Naive thymus-derived CD4-positive, alpha-beta T cell (primary cell): ENCODE results near the gene TSPYL6. TPM values are rescaled to one million over a fixed set of nuclear protein-coding genes. Genes with fewer than 3 reads are reported as not detected.
A peak's percentile ranks its signal among the peaks of the same experiment; 100 is the strongest.
"Not testable (repeated sequence)": the region's sequence is repeated elsewhere in the genome, so short reads cannot be mapped to it uniquely, and the experiment has no call there.

Source experiments
- ATAC-seq: fragments of 150-1000 bp; cut with Tn5 transposase; 2 replicates; pipeline ENCODE4 v1.10.0; 2021; ENCODE audit warnings: mild to moderate bottlenecking, moderate library complexity
- CTCF ChIA-PET: fragments of 350-600 bp; sonication (Branson Sonifier 250); formaldehyde crosslinking; loops from one replicate; lab custom pipeline; 2021; ENCODE audit warnings: antibody characterized with exemption; lab: Charles Lee
- POLR2A ChIA-PET: fragments of 350-600 bp; sonication (Branson Sonifier 250); formaldehyde crosslinking; loops from one replicate; lab custom pipeline; 2021; ENCODE audit warnings: antibody characterized with exemption, inconsistent platforms; lab: Charles Lee
- DNase-seq, 9 donors: peaks; one replicate each; pipeline versions ENCODE4 v3.0.0 to v3.0.0-alpha.2; 2020 to 2022; ENCODE audit warnings: mixed read lengths in 1 of 9
- H3K27ac ChIP-seq: one replicate; pipeline ENCODE4 v1.7.0; 2013; ENCODE audit warnings: mild to moderate bottlenecking, low read depth, low read length, moderate library complexity
- H3K27me3 ChIP-seq, 2 donors: one replicate each; pipeline ENCODE4 v1.7.0; 2013; ENCODE audit warnings: low read length in 2 of 2, mild to moderate bottlenecking in 2 of 2, moderate library complexity in 2 of 2; ENCODE audit not compliant: control insufficient read depth in 2 of 2, insufficient read depth in 2 of 2
- H3K36me3 ChIP-seq, 3 experiments: 1 replicate in 2 of 3; 2 replicates in 1 of 3; pipeline ENCODE4 v1.7.0; 2013; ENCODE audit warnings: low read length in 3 of 3, mild to moderate bottlenecking in 3 of 3, moderate library complexity in 1 of 3; ENCODE audit not compliant: insufficient read depth in 3 of 3, control insufficient read depth in 2 of 3
- H3K4me1 ChIP-seq, 2 donors: one replicate each; pipeline ENCODE4 v1.7.0; 2013; ENCODE audit warnings: low read length in 2 of 2, mild to moderate bottlenecking in 2 of 2, moderate library complexity in 1 of 2; ENCODE audit not compliant: control insufficient read depth in 2 of 2, insufficient read depth in 2 of 2
- H3K4me3 ChIP-seq: 2 replicates; pipeline ENCODE4 v1.7.0; 2013; ENCODE audit warnings: mild to moderate bottlenecking, low read length
- H3K9me3 ChIP-seq, 3 experiments: 1 replicate in 2 of 3; 2 replicates in 1 of 3; pipeline ENCODE4 v1.7.0; 2013; ENCODE audit warnings: low read length in 3 of 3; ENCODE audit not compliant: control insufficient read depth in 2 of 3
- H3K27ac Mint-ChIP-seq, 9 donors: one replicate each; pipeline ENCODE4 v1.8.0; 2020 to 2022; ENCODE audit warnings: mixed read lengths in 9 of 9, mild to moderate bottlenecking in 8 of 9, moderate library complexity in 5 of 9, inconsistent platforms in 2 of 9
- H3K27me3 Mint-ChIP-seq, 5 donors: one replicate each; pipeline ENCODE4 v1.8.0; 2021 to 2022; ENCODE audit warnings: mixed read lengths in 5 of 5, mild to moderate bottlenecking in 1 of 5
- H3K36me3 Mint-ChIP-seq, 5 donors: one replicate each; pipeline ENCODE4 v1.8.0; 2020 to 2022; ENCODE audit warnings: mixed read lengths in 5 of 5, mild to moderate bottlenecking in 3 of 5, inconsistent platforms in 1 of 5
- H3K4me1 Mint-ChIP-seq, 7 donors: one replicate each; pipeline ENCODE4 v1.8.0; 2020 to 2022; ENCODE audit warnings: mixed read lengths in 7 of 7, mild to moderate bottlenecking in 3 of 7, inconsistent platforms in 1 of 7
- H3K4me3 Mint-ChIP-seq, 10 donors: one replicate each; pipeline ENCODE4 v1.8.0; 2020 to 2022; ENCODE audit warnings: mild to moderate bottlenecking in 10 of 10, mixed read lengths in 10 of 10, moderate library complexity in 6 of 10, inconsistent platforms in 2 of 10
- H3K9me3 Mint-ChIP-seq, 11 donors: one replicate each; pipeline ENCODE4 v1.8.0; 2020 to 2022; ENCODE audit warnings: mixed read lengths in 11 of 11, mild to moderate bottlenecking in 4 of 11, inconsistent platforms in 1 of 11, moderate library complexity in 1 of 11
- intact Hi-C, 2 donors: fragments of 100-400 bp; cut with micrococcal nuclease; formaldehyde crosslinking; loops; one replicate each; pipeline ENCODE4 v1.15.1; 2023
- polyA plus RNA-seq, 2 donors: library from polyadenylated mRNA; unstranded; fragments of 300-500 nt; fragmentation: Illumina TruSeq; gene quantifications; one replicate each; pipeline ENCODE4 v1.2.3, GENCODE V29; 2021
- total RNA-seq, 6 experiments: library from RNA in 5 of 6; stranded (reverse) in 5 of 6; gene quantifications; 1 replicate in 5 of 6; 2 replicates in 1 of 6; pipeline ENCODE4 v1.2.3 and lab custom pipeline; 2021 to 2026

Gene TSPYL6
- total and polyA plus RNA-seq, 7 experiments from 2014 or later, result not detected

DNA sequence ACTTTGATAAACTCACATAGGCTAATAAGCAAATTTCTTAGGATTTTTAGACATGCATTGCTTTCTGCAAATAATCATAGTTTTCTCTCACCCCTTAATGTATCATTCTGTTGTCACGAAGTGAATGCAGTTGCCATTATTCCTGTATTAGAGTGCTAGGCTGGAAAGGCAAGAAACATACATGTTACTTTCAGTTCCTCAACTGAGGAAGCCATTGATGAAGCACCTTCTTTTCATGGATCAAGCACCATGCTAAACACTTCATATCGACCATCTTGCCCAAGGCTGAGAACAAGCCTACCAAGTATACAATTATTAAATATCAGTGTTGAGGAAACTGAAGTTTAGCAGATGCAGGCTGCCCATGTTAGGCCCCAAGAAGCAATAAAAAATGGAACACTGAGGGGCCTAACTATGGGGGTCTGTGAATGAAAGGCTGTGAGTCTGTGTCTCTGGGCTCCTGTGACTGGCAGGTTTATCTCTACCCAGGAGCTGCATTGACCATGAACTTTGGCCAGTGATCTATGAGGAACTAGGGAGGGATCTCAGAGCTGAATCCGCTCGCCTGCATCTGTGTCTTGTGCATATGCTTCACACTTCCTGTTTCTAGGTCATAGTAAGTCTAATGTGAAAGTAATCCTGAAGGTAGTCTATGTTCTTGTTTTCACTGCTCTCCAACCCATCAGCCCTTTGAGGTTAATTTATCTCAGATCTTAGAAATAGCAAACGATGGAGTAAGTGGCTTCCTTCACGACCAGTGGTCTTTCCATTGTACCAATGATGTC is 16.0 kb upstream of the TSPYL6 start:
- DNase-seq (no peak), ATAC-seq (peak; percentile 61)
- POLR2A ChIA-PET, result no interaction called here
- Mint-ChIP-seq H3K36me3 (peaks cover 6 to 26% (median 20%) of the 10 kb centered on the region in 5 donors), H3K4me1 (peaks cover 0 to 12% (median 5%) of the 10 kb centered on the region in 7 donors), H3K4me3 (no peak overlapping the region), H3K27me3 (no peaks in the 10 kb centered on the region), H3K9me3 (peaks cover 0 to 2% (median 0%) of the 10 kb centered on the region in 11 donors), H3K27ac (peak overlapping the region in 1 of 9 donors; percentile 63)
- CTCF ChIA-PET, result no interaction called here
- peaks cover 0 to 3% (median 0%) of the 10 kb centered on the region in 3 experiments for H3K36me3 ChIP-seq
- no peak overlapping the region for H3K4me3 ChIP-seq
- no peak overlapping the region for H3K27ac ChIP-seq
- no peaks in the 10 kb centered on the region for H3K4me1 ChIP-seq
- H3K9me3 ChIP-seq, result no peaks in the 10 kb centered on the region
- H3K27me3 ChIP-seq, result no peaks in the 10 kb centered on the region
- intact Hi-C loops, result no loop called here

- Mint-ChIP-seq H3K4me3 (no peak overlapping the region), H3K27ac (no peak overlapping the region), H3K4me1 (peaks cover 0 to 12% (median 5%) of the 10 kb centered on the region in 7 donors), H3K36me3 (peaks cover 6 to 30% (median 23%) of the 10 kb centered on the region in 5 donors), H3K9me3 (peaks cover 0 to 2% (median 0%) of the 10 kb centered on the region in 11 donors), H3K27me3 (no peaks in the 10 kb centered on the region)
- DNase-seq (no peak), ATAC-seq (peak; percentile 16)
- Histone ChIP-seq H3K9me3 (no peaks in the 10 kb centered on the region), H3K36me3 (peaks cover 0 to 3% (median 0%) of the 10 kb centered on the region in 3 experiments), H3K27ac (no peak overlapping the region), H3K27me3 (no peaks in the 10 kb centered on the region), H3K4me1 (no peaks in the 10 kb centered on the region), H3K4me3 (no peak overlapping the region)
- intact Hi-C loops, result no loop called here
- POLR2A ChIA-PET, result no interaction called here
- CTCF ChIA-PET, result no interaction called here
Measured at GRCh38 chr2:54271189-54271588, 15.2 kb upstream of the TSPYL6 start.

DNA sequence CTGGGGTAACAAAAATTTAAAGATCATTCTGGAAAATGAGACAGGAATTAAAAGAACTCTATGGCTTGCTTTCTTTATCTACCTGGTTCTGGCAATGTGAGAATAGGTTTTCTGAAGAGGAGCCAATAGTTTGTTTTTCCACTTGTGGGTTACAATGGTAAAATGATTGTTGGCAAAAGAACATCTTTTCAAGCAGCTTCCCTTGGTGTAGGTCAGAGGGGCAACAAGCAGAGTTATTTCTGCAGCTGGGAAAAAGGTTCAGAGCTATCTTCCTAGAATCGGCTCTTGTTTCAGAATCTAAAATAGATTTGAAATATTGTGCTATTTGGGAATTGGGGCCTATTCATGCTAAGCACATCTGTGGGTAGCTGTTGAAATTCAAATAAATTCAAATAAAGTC is 11.5 kb upstream of the TSPYL6 start:
- H3K9me3 ChIP-seq, result no peaks in the 10 kb centered on the region
- no peaks in the 10 kb centered on the region for H3K27me3 ChIP-seq
- CTCF ChIA-PET, result no interaction called here
- no peaks in the 10 kb centered on the region for H3K4me1 ChIP-seq
- POLR2A ChIA-PET, result no interaction called here
- H3K27me3 Mint-ChIP-seq, result no peaks in the 10 kb centered on the region
- peaks cover 0 to 7% (median 4%) of the 10 kb centered on the region in 7 donors for H3K4me1 Mint-ChIP-seq
- no peak overlapping the region for H3K27ac Mint-ChIP-seq
- DNase-seq, result no peak
- intact Hi-C loops, result no loop called here
- H3K4me3 ChIP-seq, result no peak overlapping the region
- H3K27ac ChIP-seq, result no peak overlapping the region
- ATAC-seq, result no peak
- peaks cover 5 to 46% (median 35%) of the 10 kb centered on the region in 5 donors for H3K36me3 Mint-ChIP-seq
- peaks cover 0 to 3% (median 0%) of the 10 kb centered on the region in 3 experiments for H3K36me3 ChIP-seq
- peaks cover 0 to 18% (median 5%) of the 10 kb centered on the region in 11 donors for H3K9me3 Mint-ChIP-seq
- no peak overlapping the region for H3K4me3 Mint-ChIP-seq

DNA sequence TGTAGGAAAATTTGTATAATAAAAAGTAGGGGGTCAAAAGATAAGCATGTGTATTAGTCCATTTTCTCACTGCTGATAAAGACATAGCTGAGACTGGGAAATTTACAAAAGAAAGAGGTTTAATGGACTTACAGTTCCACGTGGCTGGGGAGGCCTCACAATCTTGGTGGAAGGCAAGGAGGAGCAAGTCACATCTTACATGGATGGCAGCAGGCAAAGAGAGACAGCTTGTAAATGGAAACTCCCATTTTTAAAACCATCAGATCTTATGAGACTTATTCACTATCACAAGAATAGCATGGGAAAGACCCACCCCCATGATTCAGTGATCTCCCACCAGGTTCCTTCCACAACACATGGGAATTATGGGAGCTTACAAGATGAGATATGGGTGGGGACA is 9.1 kb upstream of the TSPYL6 start:
- ATAC-seq, H3K4me1 Mint-ChIP-seq, POLR2A ChIA-PET, H3K4me3 Mint-ChIP-seq, H3K27me3 Mint-ChIP-seq, H3K4me1 ChIP-seq, CTCF ChIA-PET, H3K27ac Mint-ChIP-seq, H3K36me3 ChIP-seq, H3K4me3 ChIP-seq, H3K27me3 ChIP-seq, DNase-seq, intact Hi-C loops, H3K9me3 ChIP-seq, H3K27ac ChIP-seq: not testable (repeated sequence)
- Mint-ChIP-seq H3K36me3 (peaks cover 1 to 40% (median 28%) of the 10 kb centered on the region in 5 donors), H3K9me3 (peaks cover 0 to 18% (median 5%) of the 10 kb centered on the region in 11 donors)

- Histone ChIP-seq H3K27me3 (no peaks in the 10 kb centered on the region), H3K4me1 (no peaks in the 10 kb centered on the region), H3K9me3 (no peaks in the 10 kb centered on the region), H3K4me3 (no peak overlapping the region), H3K27ac (no peak overlapping the region), H3K36me3 (no peaks in the 10 kb centered on the region)
- DNase-seq (no peak), ATAC-seq (no peak)
- ChIA-PET CTCF (no interaction called here), POLR2A (interaction anchor here (0.7 kb wide), 1 partner anchor 63 kb away, joined by 4 read pairs; no protein-coding TSS in a partner anchor)
- peaks cover 1 to 35% (median 30%) of the 10 kb centered on the region in 5 donors for H3K36me3 Mint-ChIP-seq
- H3K9me3 Mint-ChIP-seq, result peaks cover 0 to 18% (median 5%) of the 10 kb centered on the region in 11 donors
- peaks cover 0 to 4% (median 0%) of the 10 kb centered on the region in 7 donors for H3K4me1 Mint-ChIP-seq
- no peak overlapping the region for H3K27ac Mint-ChIP-seq
- intact Hi-C loops, result no loop called here
- no peak overlapping the region for H3K4me3 Mint-ChIP-seq
- H3K27me3 Mint-ChIP-seq, result no peaks in the 10 kb centered on the region
Measured at GRCh38 chr2:54262015-54262765, 6.2 kb upstream of the TSPYL6 start.

DNA sequence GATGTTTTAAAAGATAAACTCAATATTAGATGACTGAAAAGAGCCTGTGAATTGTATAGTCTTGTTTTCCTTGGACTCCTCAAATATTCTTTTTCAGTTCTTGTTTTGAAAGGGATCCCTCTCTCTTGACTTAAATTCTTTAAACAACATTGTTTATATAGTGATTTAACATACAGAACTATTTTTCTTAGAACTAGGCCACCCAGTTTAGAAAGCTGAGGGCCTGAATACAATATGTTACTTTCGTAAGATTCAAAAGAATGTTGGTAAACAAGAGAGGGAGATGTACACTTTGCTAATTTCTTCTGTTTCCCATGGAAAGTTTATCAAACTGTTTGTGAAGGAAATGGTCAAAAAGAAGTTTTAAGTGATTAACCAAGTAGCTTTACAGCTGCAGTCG is 5.5 kb upstream of the TSPYL6 start:
- intact Hi-C loops, result no loop called here
- H3K9me3 Mint-ChIP-seq, result peaks cover 0 to 18% (median 5%) of the 10 kb centered on the region in 11 donors
- no peak overlapping the region for H3K4me3 Mint-ChIP-seq
- ChIA-PET CTCF (no interaction called here), POLR2A (no interaction called here)
- H3K4me3 ChIP-seq, result no peak overlapping the region
- no peaks in the 10 kb centered on the region for H3K4me1 Mint-ChIP-seq
- no peak overlapping the region for H3K27ac ChIP-seq
- ATAC-seq (no peak), DNase-seq (no peak)
- no peak overlapping the region for H3K27ac Mint-ChIP-seq
- no peaks in the 10 kb centered on the region for H3K27me3 ChIP-seq
- H3K4me1 ChIP-seq, result no peaks in the 10 kb centered on the region
- H3K36me3 Mint-ChIP-seq, result peaks cover 1 to 34% (median 29%) of the 10 kb centered on the region in 5 donors
- H3K36me3 ChIP-seq, result no peaks in the 10 kb centered on the region
- H3K27me3 Mint-ChIP-seq, result no peaks in the 10 kb centered on the region
- no peaks in the 10 kb centered on the region for H3K9me3 ChIP-seq
